ENCODE results near the gene UQCR10.

DNA sequence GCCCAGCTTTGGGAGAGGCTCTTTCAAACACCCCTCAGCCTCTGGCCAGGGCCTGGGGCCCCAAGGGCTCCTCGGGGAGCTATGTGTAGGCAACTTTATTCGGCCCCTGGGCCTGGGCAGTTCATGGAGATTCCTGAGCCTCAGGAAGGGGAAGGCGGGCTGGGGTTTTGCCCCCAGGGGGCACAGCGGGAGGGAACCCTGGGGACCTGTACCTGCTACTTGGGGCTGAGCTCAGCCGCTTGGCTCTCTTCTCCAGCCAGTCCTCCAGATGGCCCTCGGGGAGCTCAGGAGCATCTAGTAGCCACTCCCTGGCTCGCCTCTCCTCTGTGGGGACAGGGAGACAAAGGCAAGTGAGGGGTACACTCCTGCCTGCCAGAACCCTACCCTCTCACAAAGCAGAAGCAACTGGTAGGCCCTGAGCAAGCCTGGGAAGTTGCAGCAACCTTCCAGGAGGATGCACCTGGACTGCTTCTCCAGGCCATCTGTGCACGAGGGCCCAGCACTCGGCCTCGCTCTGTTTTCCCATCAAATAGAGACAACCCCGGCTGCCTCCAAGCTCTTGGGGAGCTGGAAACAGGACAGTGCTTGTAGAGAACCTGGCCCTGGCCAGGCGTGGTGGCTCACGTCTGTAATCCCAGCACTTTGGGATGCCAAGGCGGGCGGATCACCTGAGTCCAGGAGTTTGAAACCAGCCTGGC, 28.9 kb upstream of the UQCR10 start:
- no peak for TF ChIP-seq CTCF (conservative IDR thresholded peaks at IDR 0.05 in 1 of 2, IDR thresholded peaks at IDR 0.05 in 1 of 2; ENCODE audit: extremely low read depth in 1 of 2, insufficient read depth in 1 of 2, low read depth in 1 of 2, low read length in 2 of 2)
- TF ChIP-seq EZH2 (IDR thresholded peaks at IDR 0.05; ENCODE audit: borderline replicate concordance, low read length): no peak
